NCI-H146 treated with DMSO at 0.1 percent for 48 hours (cell line): Measurements from ENCODE around the gene ARNT2.

Experiments used
- DNase-seq: peaks from one replicate; lab custom pipeline; 2025; ENCODE audit not compliant: unreplicated experiment; lab: John Stamatoyannopoulos, UW

Gene ARNT2

GRCh38 chr15:80550219-80550907 lies 146.2 kb downstream of the ARNT2 start:
- DNase-seq = no peak

GRCh38 chr15:80550908-80551260 lies 146.7 kb downstream of the ARNT2 start:
- DNase-seq = no peak

GRCh38 chr15:80551348-80551747 lies 147.2 kb downstream of the ARNT2 start:
- no peak for DNase-seq

- DNase-seq = no peak
These were observed 150.4 kb downstream of the ARNT2 start for GRCh38 chr15:80554560-80554959.

- DNase-seq = no peak
These were observed 152.6 kb downstream of the ARNT2 start for GRCh38 chr15:80556694-80557367.

- no peak for DNase-seq
These were observed 153.5 kb downstream of the ARNT2 start for GRCh38 chr15:80557441-80558234.

- no peak for DNase-seq
These were observed 154.6 kb downstream of the ARNT2 start for GRCh38 chr15:80558631-80559319.

GRCh38 chr15:80559320-80559693 lies 155.1 kb downstream of the ARNT2 start:
- no peak for DNase-seq

- no peak for DNase-seq
These were observed 155.6 kb downstream of the ARNT2 start for GRCh38 chr15:80559761-80560160.

GRCh38 chr15:80560601-80561400 lies 156.6 kb downstream of the ARNT2 start:
- no peak for DNase-seq

- no peak for DNase-seq
These were observed 157.3 kb downstream of the ARNT2 start for GRCh38 chr15:80561500-80561899.

GRCh38 chr15:80562033-80562432 lies 157.9 kb downstream of the ARNT2 start:
- DNase-seq = no peak

GRCh38 chr15:80562846-80563245 lies 158.7 kb downstream of the ARNT2 start:
- DNase-seq = no peak

GRCh38 chr15:80563372-80563997 lies 159.3 kb downstream of the ARNT2 start:
- no peak for DNase-seq

GRCh38 chr15:80564056-80564455 lies 159.9 kb downstream of the ARNT2 start:
- no peak for DNase-seq

- DNase-seq = no peak
These were observed 161.2 kb downstream of the ARNT2 start for GRCh38 chr15:80565398-80565797.

GRCh38 chr15:80565988-80566387 lies 161.8 kb downstream of the ARNT2 start:
- no peak for DNase-seq

GRCh38 chr15:80567721-80568157 lies 163.6 kb downstream of the ARNT2 start:
- peak; percentile 9 for DNase-seq

GRCh38 chr15:80568298-80568697 lies 164.1 kb downstream of the ARNT2 start:
- no peak for DNase-seq
